ENCODE measurements around the gene RACGAP1.

Gene RACGAP1

DNA sequence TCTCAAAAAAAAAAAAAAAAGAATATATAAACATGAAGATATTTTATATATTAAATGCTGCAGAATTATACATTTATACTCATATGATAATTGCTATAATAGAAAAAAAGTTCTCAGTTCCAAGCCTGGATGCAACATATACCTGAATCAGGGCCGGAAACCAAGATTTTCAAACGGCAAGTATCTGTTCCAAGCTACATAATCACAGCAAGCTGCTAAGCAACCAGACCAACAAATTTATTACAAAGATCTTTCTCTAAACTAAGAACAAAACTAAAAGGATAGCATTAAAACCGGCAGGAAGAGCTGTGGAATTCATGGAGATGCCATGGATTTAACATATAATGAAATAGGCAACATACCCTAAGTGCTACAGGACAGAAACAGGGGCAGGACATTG is 7.1 kb downstream of the RACGAP1 start:
- ATAC-seq (ENCODE audit: low read depth) = no peak
- H3K27me3 ChIP-seq (ENCODE audit: insufficient read depth, poor library complexity, severe bottlenecking) = no peaks in the 10 kb centered on the region
- H3K4me1 ChIP-seq (ENCODE audit: insufficient read depth, poor library complexity, severe bottlenecking) = peaks cover 13% of the 10 kb centered on the region
- no peaks in the 10 kb centered on the region for H3K9me3 ChIP-seq (ENCODE audit: severe bottlenecking)
- TF ChIP-seq, protein P1, sequence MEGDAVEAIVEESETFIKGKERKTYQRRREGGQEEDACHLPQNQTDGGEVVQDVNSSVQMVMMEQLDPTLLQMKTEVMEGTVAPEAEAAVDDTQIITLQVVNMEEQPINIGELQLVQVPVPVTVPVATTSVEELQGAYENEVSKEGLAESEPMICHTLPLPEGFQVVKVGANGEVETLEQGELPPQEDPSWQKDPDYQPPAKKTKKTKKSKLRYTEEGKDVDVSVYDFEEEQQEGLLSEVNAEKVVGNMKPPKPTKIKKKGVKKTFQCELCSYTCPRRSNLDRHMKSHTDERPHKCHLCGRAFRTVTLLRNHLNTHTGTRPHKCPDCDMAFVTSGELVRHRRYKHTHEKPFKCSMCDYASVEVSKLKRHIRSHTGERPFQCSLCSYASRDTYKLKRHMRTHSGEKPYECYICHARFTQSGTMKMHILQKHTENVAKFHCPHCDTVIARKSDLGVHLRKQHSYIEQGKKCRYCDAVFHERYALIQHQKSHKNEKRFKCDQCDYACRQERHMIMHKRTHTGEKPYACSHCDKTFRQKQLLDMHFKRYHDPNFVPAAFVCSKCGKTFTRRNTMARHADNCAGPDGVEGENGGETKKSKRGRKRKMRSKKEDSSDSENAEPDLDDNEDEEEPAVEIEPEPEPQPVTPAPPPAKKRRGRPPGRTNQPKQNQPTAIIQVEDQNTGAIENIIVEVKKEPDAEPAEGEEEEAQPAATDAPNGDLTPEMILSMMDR (IDR thresholded peaks at IDR 0.05; ENCODE audit: poor library complexity, severe bottlenecking) = no peak
- no peak overlapping the region for H3K4me3 ChIP-seq (ENCODE audit: severe bottlenecking)
- H3K27ac ChIP-seq (ENCODE audit: poor library complexity, severe bottlenecking) = peak overlapping the region; percentile 5
- no peak for DNase-seq (ENCODE audit: low spot score)
- H3K36me3 ChIP-seq (ENCODE audit: low read depth) = peaks cover 56% of the 10 kb centered on the region

- Histone ChIP-seq H3K27me3 (ENCODE audit: insufficient read depth, poor library complexity, severe bottlenecking) (no peaks in the 10 kb centered on the region), H3K9me3 (ENCODE audit: severe bottlenecking) (no peaks in the 10 kb centered on the region), H3K27ac (ENCODE audit: poor library complexity, severe bottlenecking) (peak overlapping the region; percentile 5), H3K36me3 (ENCODE audit: low read depth) (peaks cover 56% of the 10 kb centered on the region), H3K4me1 (ENCODE audit: insufficient read depth, poor library complexity, severe bottlenecking) (peaks cover 13% of the 10 kb centered on the region), H3K4me3 (ENCODE audit: severe bottlenecking) (no peak overlapping the region)
- TF ChIP-seq, protein P1 (IDR thresholded peaks at IDR 0.05; ENCODE audit: poor library complexity, severe bottlenecking) = no peak
- DNase-seq (ENCODE audit: low spot score) (no peak), ATAC-seq (ENCODE audit: low read depth) (no peak)
These were observed 7.7 kb downstream of the RACGAP1 start for GRCh38 chr12:50017641-50018040.

- no peak for DNase-seq (ENCODE audit: low spot score)
- TF ChIP-seq, protein P1 (IDR thresholded peaks at IDR 0.05; ENCODE audit: poor library complexity, severe bottlenecking) = no peak
- Histone ChIP-seq H3K27me3 (ENCODE audit: insufficient read depth, poor library complexity, severe bottlenecking) (no peaks in the 10 kb centered on the region), H3K4me3 (ENCODE audit: severe bottlenecking) (no peak overlapping the region), H3K9me3 (ENCODE audit: severe bottlenecking) (no peaks in the 10 kb centered on the region), H3K27ac (ENCODE audit: poor library complexity, severe bottlenecking) (peak overlapping the region; percentile 5), H3K4me1 (ENCODE audit: insufficient read depth, poor library complexity, severe bottlenecking) (peaks cover 13% of the 10 kb centered on the region), H3K36me3 (ENCODE audit: low read depth) (peaks cover 57% of the 10 kb centered on the region)
- no peak for ATAC-seq (ENCODE audit: low read depth)
These were observed 8.5 kb downstream of the RACGAP1 start for GRCh38 chr12:50016501-50017475.

- DNase-seq (ENCODE audit: low spot score) (no peak), ATAC-seq (ENCODE audit: low read depth) (no peak)
- peaks cover 73% of the 10 kb centered on the region for H3K36me3 ChIP-seq (ENCODE audit: low read depth)
- H3K4me1 ChIP-seq (ENCODE audit: insufficient read depth, poor library complexity, severe bottlenecking) = peaks cover 13% of the 10 kb centered on the region
- H3K4me3 ChIP-seq (ENCODE audit: severe bottlenecking) = no peak overlapping the region
- H3K9me3 ChIP-seq (ENCODE audit: severe bottlenecking) = no peaks in the 10 kb centered on the region
- H3K27me3 ChIP-seq (ENCODE audit: insufficient read depth, poor library complexity, severe bottlenecking) = no peaks in the 10 kb centered on the region
- H3K27ac ChIP-seq (ENCODE audit: poor library complexity, severe bottlenecking) = no peak overlapping the region
- TF ChIP-seq, protein P1 (IDR thresholded peaks at IDR 0.05; ENCODE audit: poor library complexity, severe bottlenecking) = no peak
These were observed 11.0 kb downstream of the RACGAP1 start for GRCh38 chr12:50014342-50014741.
